Left ventricle myocardium inferior (tissue), 1 donor: ENCODE results near the gene MAPKBP1. TPM values are rescaled to one million over a fixed set of nuclear protein-coding genes. Genes with fewer than 3 reads are reported as not detected.
A peak's percentile ranks its signal among the peaks of the same experiment; 100 is the strongest.
"Not testable (repeated sequence)": the region's sequence is repeated elsewhere in the genome, so short reads cannot be mapped to it uniquely, and the experiment has no call there.

Experiments used
- DNase-seq: peaks from one replicate; pipeline ENCODE4 v3.0.0-alpha.2; 2020
- H3K27ac ChIP-seq: fragments of 200-600 bp; replicated peaks from 2 replicates; pipeline ENCODE4 v1.8.0; 2021
- H3K27me3 ChIP-seq: fragments of 200-600 bp; 2 replicates; pipeline ENCODE4 v1.8.0; 2021; ENCODE audit warnings: low read depth
- H3K36me3 ChIP-seq: fragments of 200-600 bp; 2 replicates; pipeline ENCODE4 v1.8.0; 2021
- H3K4me1 ChIP-seq: fragments of 200-600 bp; 2 replicates; pipeline ENCODE4 v1.8.0; 2021
- H3K4me3 ChIP-seq: fragments of 200-600 bp; 2 replicates; pipeline ENCODE4 v1.8.0; 2021; ENCODE audit warnings: mild to moderate bottlenecking, moderate library complexity
- H3K9me3 ChIP-seq: fragments of 200-600 bp; replicated peaks from 2 replicates; pipeline ENCODE4 v1.8.0; 2021
- CTCF ChIP-seq: fragments of 200-600 bp; IDR thresholded peaks from 2 replicates; pipeline ENCODE4 v1.8.0; 2021; ENCODE audit warnings: antibody characterized with exemption, mild to moderate bottlenecking, borderline replicate concordance
- intact Hi-C: fragments of 100-400 bp; cut with micrococcal nuclease; formaldehyde crosslinking; loops from one replicate; pipeline ENCODE4 v1.11.0; 2022
- total RNA-seq: library from RNA; stranded (reverse); fragmentation: NEBNext Ultra II Directional; extraction: Animal tissue kit (Norgen Biotek cat#: 25700); gene quantifications from one replicate; pipeline ENCODE4 v1.2.1, GENCODE V29; 2021
- donor health status: DM: no; HTN: yes; CAD: no; lungs with severe emphysema.

Gene MAPKBP1
- total RNA-seq, 1 donor from 2014 or later: 13.6 TPM

GRCh38 chr15:41828807-41829141 lies 54.5 kb downstream of the MAPKBP1 start:
- Histone ChIP-seq H3K4me3 (peak overlapping the region; percentile 93), H3K4me1 (peaks cover 52% of the 10 kb centered on the region), H3K9me3 (no peaks in the 10 kb centered on the region), H3K36me3 (peaks cover 22% of the 10 kb centered on the region), H3K27ac (peak overlapping the region; percentile 92), H3K27me3 (no peaks in the 10 kb centered on the region)
- no peak for TF ChIP-seq CTCF
- no peak for DNase-seq
- intact Hi-C loops: no loop called here

DNA sequence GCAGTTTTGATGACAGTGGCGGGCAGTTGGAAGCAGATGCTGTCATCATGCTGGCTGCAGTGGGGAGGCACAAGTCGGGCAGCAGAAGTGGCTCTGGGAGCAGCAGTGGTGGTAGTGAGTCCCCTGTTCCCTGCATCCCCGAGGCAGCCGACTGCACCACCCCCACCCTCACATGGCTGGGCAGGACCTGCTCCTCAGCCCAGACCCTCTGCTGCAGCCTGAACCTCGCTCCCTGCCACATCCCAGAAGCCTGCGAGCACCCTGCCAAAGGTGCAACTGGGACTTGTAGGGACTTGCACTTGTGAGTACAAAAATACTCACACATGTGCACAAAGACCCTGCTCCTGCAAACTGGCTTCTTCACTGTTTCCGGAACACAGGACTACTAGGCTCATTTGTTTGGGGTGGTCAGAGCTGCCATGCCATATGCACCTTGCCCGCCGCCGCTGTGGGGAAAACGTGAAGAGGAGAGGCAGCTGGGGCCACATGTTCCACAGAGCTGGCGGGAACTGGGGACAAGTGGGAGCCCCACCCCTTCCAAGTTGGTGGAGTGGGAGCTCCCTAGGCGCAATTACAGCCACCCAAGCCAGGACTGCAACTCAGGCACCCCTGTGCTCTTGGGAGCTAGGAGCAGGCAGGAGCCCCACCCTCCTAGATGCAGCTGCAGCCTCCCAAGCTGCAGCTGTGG lies 55.8 kb downstream of the MAPKBP1 start:
- peaks cover 52% of the 10 kb centered on the region for H3K4me1 ChIP-seq
- H3K36me3 ChIP-seq: peaks cover 14% of the 10 kb centered on the region
- intact Hi-C loops: no loop called here
- H3K9me3 ChIP-seq: no peaks in the 10 kb centered on the region
- no peak overlapping the region for H3K4me3 ChIP-seq
- no peak for TF ChIP-seq CTCF
- DNase-seq: no peak
- H3K27ac ChIP-seq: no peak overlapping the region
- no peaks in the 10 kb centered on the region for H3K27me3 ChIP-seq

- H3K27ac ChIP-seq, H3K27me3 ChIP-seq, DNase-seq, intact Hi-C loops, H3K4me3 ChIP-seq, H3K9me3 ChIP-seq: not testable (repeated sequence)
- peaks cover 57% of the 10 kb centered on the region for H3K4me1 ChIP-seq
- H3K36me3 ChIP-seq: peaks cover 18% of the 10 kb centered on the region
Observed at GRCh38 chr15:41831291-41831690, 57.0 kb downstream of the MAPKBP1 start.

DNA sequence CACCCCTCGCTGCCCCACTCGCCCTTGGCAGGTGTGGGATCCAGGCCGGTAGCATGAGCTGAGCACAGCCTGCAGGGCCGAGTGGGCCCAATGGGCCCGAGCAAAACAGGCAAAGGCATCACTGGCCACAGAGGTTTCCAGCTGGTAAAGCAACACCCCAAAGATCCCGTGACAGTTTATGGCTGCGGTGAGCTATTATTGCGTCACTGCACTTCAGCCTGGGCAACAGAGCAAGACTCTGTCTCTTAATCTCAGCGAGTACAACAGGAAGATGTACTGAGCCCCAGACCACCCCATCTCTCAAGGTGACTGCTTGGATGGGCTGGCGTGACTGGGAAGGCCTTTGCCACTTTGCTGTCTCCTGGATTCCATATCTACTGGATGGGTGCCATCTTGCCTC lies 57.9 kb downstream of the MAPKBP1 start:
- H3K4me3 ChIP-seq: no peak overlapping the region
- H3K9me3 ChIP-seq: no peaks in the 10 kb centered on the region
- no peak overlapping the region for H3K27ac ChIP-seq
- no peaks in the 10 kb centered on the region for H3K27me3 ChIP-seq
- intact Hi-C loops: no loop called here
- H3K36me3 ChIP-seq: peaks cover 26% of the 10 kb centered on the region
- no peak for DNase-seq
- H3K4me1 ChIP-seq: peaks cover 55% of the 10 kb centered on the region
- TF ChIP-seq CTCF: no peak

GRCh38 chr15:41832875-41833274 lies 58.6 kb downstream of the MAPKBP1 start:
- DNase-seq: no peak
- intact Hi-C loops: no loop called here

DNA sequence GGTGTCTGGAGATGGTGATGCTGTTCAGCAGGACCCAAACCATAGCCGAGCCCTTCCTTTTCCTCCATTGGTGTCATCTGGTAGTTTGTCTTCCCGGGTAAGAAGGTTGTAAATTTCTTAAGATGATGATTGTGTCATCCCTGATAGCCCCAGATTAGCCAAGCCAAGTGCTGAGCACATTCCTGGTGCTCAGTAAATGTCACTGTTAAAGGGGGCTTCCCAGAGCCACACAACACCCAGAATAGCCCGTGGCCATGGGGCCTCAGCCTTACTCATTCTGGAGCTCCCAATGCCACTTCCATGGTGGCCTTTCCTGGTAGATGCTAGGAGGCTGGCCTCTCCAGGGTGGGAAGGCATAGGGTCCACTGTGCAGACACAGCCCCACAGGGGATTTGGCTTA lies 59.8 kb downstream of the MAPKBP1 start:
- Histone ChIP-seq H3K27ac (no peak overlapping the region), H3K9me3 (no peaks in the 10 kb centered on the region), H3K4me1 (peaks cover 47% of the 10 kb centered on the region), H3K27me3 (no peaks in the 10 kb centered on the region), H3K4me3 (no peak overlapping the region), H3K36me3 (peaks cover 28% of the 10 kb centered on the region)
- intact Hi-C loops: no loop called here
- no peak for DNase-seq
- no peak for TF ChIP-seq CTCF

More at GRCh38 chr15:41832875-41833274, 58.6 kb downstream of the MAPKBP1 start:
- peaks cover 49% of the 10 kb centered on the region for H3K4me1 ChIP-seq
- no peak overlapping the region for H3K27ac ChIP-seq
- no peaks in the 10 kb centered on the region for H3K27me3 ChIP-seq
- no peak overlapping the region for H3K4me3 ChIP-seq
- no peak for TF ChIP-seq CTCF
- no peaks in the 10 kb centered on the region for H3K9me3 ChIP-seq
- H3K36me3 ChIP-seq: peaks cover 28% of the 10 kb centered on the region
